Lower leg skin (tissue), 4 donors: ENCODE data around the gene MAN2A1. TPM values are rescaled to one million over a fixed set of nuclear protein-coding genes. Genes with fewer than 3 reads are reported as not detected.

Experiments
- DNase-seq, 2 donors: peaks; one replicate each; pipeline ENCODE4 v3.0.0-alpha.2; 2019; ENCODE audit warnings: low spot score in 2 of 2
- H3K4me3 ChIP-seq: fragments of 200-600 bp; sonication (generic); 2 replicates; pipeline ENCODE4 v1.5.1; 2017; ENCODE audit warnings: mild to moderate bottlenecking, low read depth; ENCODE audit not compliant: poor library complexity, severe bottlenecking
- CTCF ChIP-seq, 3 donors: fragments of 450-650 bp; IDR thresholded peaks; one replicate each; pipeline ENCODE4 v1.5.1; 2016; ENCODE audit warnings: antibody characterized with exemption in 3 of 3, mild to moderate bottlenecking in 3 of 3, moderate library complexity in 2 of 3
- POLR2A ChIP-seq, 2 donors: fragments of 450-650 bp; IDR thresholded peaks; one replicate each; pipeline ENCODE4 v1.6.1; 2016 to 2017; ENCODE audit warnings: antibody characterized with exemption in 2 of 2, mild to moderate bottlenecking in 1 of 2, moderate library complexity in 1 of 2
- WGBS, 2 donors: methylation state at CpG; one replicate each; pipeline ENCODE4 v1.1.5; 2018; 5-methylcytosine and 5-hydroxymethylcytosine counted together
- intact Hi-C: fragments of 100-400 bp; cut with DNase I; formaldehyde crosslinking; loops from one replicate; pipeline ENCODE4 v1.15.0; 2023; ENCODE audit warnings: low total_unique reads
- total RNA-seq, 4 donors: library from RNA; depleted of rRNA; stranded (reverse); fragments of >200 nt; gene quantifications; one replicate each; pipeline ENCODE4 v1.1.0, GENCODE V29; 2016

Gene MAN2A1
- total RNA-seq, 4 donors from 2014 or later, result 35.0 to 45.8 (median 40.2) TPM

GRCh38 chr5:109911731-109912130 lies 222.0 kb downstream of the MAN2A1 start:
- TF ChIP-seq CTCF (IDR thresholded peaks at IDR 0.05) (no peak), POLR2A (IDR thresholded peaks at IDR 0.05) (no peak)
- no peak overlapping the region for H3K4me3 ChIP-seq
- WGBS, 2 donors, result 53 to 56% methylated on average over 3 of the region's 3 CpGs
- no peak for DNase-seq
- intact Hi-C loops, result no loop called here

DNA sequence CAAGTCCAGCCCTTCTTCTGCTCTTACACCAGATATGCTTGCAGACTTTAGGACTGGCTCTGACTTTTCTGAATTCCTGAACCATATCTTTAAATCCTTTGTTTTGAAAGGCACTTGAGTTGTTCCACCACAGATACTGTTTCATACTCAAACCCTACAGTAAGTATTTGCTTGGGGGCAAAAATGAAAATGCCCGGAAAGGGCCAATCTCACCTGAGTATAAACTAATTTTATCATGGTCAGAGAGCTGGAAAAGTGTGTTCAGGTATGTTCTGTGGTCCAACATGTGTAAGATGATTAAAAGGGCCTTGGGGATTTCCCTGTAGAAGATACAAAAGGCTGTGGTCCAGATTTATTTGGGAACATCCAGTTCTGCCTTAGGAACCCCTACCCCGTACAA lies 225.2 kb downstream of the MAN2A1 start:
- no peak for TF ChIP-seq CTCF (IDR thresholded peaks at IDR 0.05)
- no peak for DNase-seq
- H3K4me3 ChIP-seq, result no peak overlapping the region
- intact Hi-C loops, result no loop called here
- 87% methylated on average over 2 of the region's 2 CpGs for WGBS, 2 donors

DNA sequence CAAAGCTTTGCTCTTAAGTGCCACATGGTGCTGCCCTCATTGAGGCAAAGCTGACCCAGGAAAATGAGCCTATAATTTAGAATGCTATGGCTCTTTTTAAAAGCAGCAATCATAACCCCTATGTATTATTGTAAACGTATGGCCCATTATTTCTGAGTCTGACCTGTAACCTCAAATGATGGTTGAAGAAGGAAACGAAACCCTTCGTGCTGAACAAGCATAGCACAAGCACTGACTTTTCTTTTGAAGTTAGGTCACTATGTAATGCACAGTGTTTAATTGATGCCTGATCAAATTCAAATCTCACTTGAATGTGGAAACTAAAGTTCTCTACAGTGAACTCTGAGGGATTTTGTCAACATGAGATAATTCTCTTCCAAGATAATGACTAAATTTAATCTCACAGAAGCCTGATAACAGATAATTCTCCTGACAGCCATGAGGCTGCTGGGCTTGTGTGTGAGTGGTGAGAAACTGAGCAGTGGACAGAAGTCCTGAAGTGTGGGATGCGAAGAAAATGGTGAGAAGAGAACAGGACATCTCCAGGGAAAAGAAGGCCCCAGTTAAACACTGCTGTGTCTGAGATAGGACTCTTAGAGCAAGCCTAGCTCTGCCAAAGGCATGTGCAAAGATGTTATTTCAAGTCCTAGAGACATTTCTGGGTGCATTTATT lies 226.9 kb downstream of the MAN2A1 start:
- intact Hi-C loops, result no loop called here
- WGBS, 2 donors, result 84 to 93% methylated on average over 4 of the region's 4 CpGs
- no peak overlapping the region for H3K4me3 ChIP-seq
- no peak for DNase-seq
- no peak for TF ChIP-seq POLR2A (IDR thresholded peaks at IDR 0.05)
- no peak for TF ChIP-seq CTCF (IDR thresholded peaks at IDR 0.05)
